Upper lobe of left lung (tissue), 6 donors: ENCODE results near the gene PCBP3. TPM values are rescaled to one million over a fixed set of nuclear protein-coding genes. Genes with fewer than 3 reads are reported as not detected.

Source experiments
- ATAC-seq, 2 donors: fragments of 200-7000 bp; cut with Tn5 transposase; one replicate each; pipeline ENCODE4 v1.9.1; 2022; ENCODE audit warnings: mild to moderate bottlenecking in 2 of 2, moderate library complexity in 2 of 2; ENCODE audit not compliant: low FRiP score in 2 of 2
- DNase-seq, 2 donors: peaks; one replicate each; pipeline ENCODE4 v3.0.0-alpha.2; 2019 to 2020
- H3K27ac ChIP-seq, 4 donors: fragments of 200-600 bp; sonication (generic); one replicate each; pipeline ENCODE4 v1.5.1; 2016 to 2019
- H3K27me3 ChIP-seq, 4 donors: fragments of 200-600 bp; sonication (generic); one replicate each; pipeline ENCODE4 v1.5.1; 2017 to 2019
- H3K36me3 ChIP-seq, 4 donors: fragments of 200-600 bp; sonication (generic); one replicate each; pipeline ENCODE4 v1.5.1; 2016 to 2019
- H3K4me1 ChIP-seq, 4 donors: fragments of 200-600 bp; sonication (generic); one replicate each; pipeline ENCODE4 v1.5.1; 2018 to 2019
- H3K4me3 ChIP-seq, 4 donors: fragments of 200-600 bp; sonication (generic); one replicate each; pipeline ENCODE4 v1.5.1; 2017 to 2019; ENCODE audit warnings: mild to moderate bottlenecking in 2 of 4, moderate library complexity in 1 of 4
- H3K9me3 ChIP-seq, 4 donors: fragments of 200-600 bp; sonication (generic); one replicate each; pipeline ENCODE4 v1.5.1; 2018 to 2019
- EP300 ChIP-seq, 4 donors: sonication (generic); formaldehyde crosslinking; IDR thresholded peaks; one replicate each; pipeline ENCODE4 v1.5.1; 2017; ENCODE audit warnings: antibody characterized with exemption in 4 of 4, control low read depth in 2 of 4
- POLR2A ChIP-seq, 4 donors: fragments of 450-650 bp; IDR thresholded peaks; one replicate each; pipeline ENCODE4 v1.5.1; 2016 to 2017; ENCODE audit warnings: antibody characterized with exemption in 4 of 4, mild to moderate bottlenecking in 2 of 4
- POLR2AphosphoS5 ChIP-seq, 2 donors: sonication (generic); formaldehyde crosslinking; IDR thresholded peaks; one replicate each; pipeline ENCODE4 v1.5.1; 2017; ENCODE audit warnings: antibody characterized with exemption in 2 of 2
- WGBS, 2 donors: methylation state at CpG; one replicate each; pipeline ENCODE4 v1.1.5; 2017 to 2018; 5-methylcytosine and 5-hydroxymethylcytosine counted together
- total RNA-seq, 6 donors: library from RNA; depleted of rRNA in 4 of 6; stranded (reverse); fragments of >200 nt in 4 of 6; gene quantifications; one replicate each; pipeline versions ENCODE4 v1.1.0 to v1.2.1, GENCODE V29; 2016 to 2021
- TF ChIP-seq, protein P1 (sequence below), 6 experiments: fragments of 450-650 bp in 4 of 6; fragments of 200-600 bp in 2 of 6; sonication (generic) in 2 of 6; IDR thresholded peaks; one replicate each; pipeline ENCODE4 v1.5.1; 2016 to 2019; ENCODE audit warnings: antibody characterized with exemption in 6 of 6
- donor health status: DM: no; HTN: no; CAD: no; lungs with moderate emphysema.
- donor health status: DM: no; HTN: yes; CAD: no; lungs with severe emphysema.

PCBP3 gene
- total RNA-seq, 6 donors from 2014 or later = 0.78 to 10.5 (median 3.3) TPM

DNA sequence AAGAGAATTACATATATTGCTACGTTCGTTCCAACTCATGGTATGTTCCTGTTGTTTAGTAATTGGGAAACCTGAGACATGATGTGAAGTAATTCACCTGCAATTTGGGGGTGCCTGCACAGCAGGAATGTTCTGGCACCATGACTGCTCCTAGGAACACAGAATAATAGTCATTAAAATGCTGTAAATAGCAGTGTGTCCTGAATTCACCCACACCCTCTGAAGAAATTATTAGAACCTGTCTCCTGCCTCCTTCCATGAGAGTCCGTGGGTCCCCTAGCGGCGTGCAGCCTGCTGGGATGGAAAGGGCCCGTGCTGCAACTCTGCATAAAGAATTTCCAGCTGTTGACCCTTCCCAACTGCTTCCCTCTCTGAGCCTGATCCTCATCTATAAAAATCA lies 143.1 kb downstream of the PCBP3 start:
- H3K36me3 ChIP-seq = no peaks in the 10 kb centered on the region
- H3K4me1 ChIP-seq = no peaks in the 10 kb centered on the region
- H3K9me3 ChIP-seq = no peaks in the 10 kb centered on the region
- 80 to 83% methylated on average over 6 of the region's 6 CpGs for WGBS, 2 donors
- no peak overlapping the region for H3K4me3 ChIP-seq
- ATAC-seq = no peak
- TF ChIP-seq POLR2AphosphoS5 (IDR thresholded peaks at IDR 0.05) (no peak), POLR2A (IDR thresholded peaks at IDR 0.05) (no peak), EP300 (IDR thresholded peaks at IDR 0.05) (no peak)
- TF ChIP-seq, protein P1, sequence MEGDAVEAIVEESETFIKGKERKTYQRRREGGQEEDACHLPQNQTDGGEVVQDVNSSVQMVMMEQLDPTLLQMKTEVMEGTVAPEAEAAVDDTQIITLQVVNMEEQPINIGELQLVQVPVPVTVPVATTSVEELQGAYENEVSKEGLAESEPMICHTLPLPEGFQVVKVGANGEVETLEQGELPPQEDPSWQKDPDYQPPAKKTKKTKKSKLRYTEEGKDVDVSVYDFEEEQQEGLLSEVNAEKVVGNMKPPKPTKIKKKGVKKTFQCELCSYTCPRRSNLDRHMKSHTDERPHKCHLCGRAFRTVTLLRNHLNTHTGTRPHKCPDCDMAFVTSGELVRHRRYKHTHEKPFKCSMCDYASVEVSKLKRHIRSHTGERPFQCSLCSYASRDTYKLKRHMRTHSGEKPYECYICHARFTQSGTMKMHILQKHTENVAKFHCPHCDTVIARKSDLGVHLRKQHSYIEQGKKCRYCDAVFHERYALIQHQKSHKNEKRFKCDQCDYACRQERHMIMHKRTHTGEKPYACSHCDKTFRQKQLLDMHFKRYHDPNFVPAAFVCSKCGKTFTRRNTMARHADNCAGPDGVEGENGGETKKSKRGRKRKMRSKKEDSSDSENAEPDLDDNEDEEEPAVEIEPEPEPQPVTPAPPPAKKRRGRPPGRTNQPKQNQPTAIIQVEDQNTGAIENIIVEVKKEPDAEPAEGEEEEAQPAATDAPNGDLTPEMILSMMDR (IDR thresholded peaks at IDR 0.05) = no peak
- H3K27ac ChIP-seq = no peak overlapping the region
- DNase-seq = no peak
- H3K27me3 ChIP-seq = no peaks in the 10 kb centered on the region

DNA sequence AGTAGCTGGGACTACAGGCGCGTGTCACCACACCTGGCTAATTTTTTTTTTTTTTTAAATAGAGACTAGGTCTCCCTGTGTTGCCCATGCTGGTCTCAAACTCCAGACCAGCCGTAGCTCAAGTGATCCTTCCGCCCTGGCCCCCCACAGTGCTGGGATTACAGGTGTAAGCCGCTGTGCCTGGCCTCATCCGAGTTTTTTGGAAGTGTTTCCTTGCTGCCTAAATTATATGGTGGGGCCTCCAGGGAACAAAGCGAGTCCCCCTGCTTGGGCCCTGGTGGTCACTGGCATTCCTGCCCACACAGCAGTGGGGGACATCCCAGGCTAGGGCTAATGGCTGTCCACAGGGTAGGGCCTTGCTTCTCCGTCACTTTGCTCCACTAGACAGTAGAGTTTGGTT lies 143.8 kb downstream of the PCBP3 start:
- no peak for DNase-seq
- Histone ChIP-seq H3K4me1 (no peaks in the 10 kb centered on the region), H3K27me3 (no peaks in the 10 kb centered on the region), H3K36me3 (no peaks in the 10 kb centered on the region), H3K9me3 (no peaks in the 10 kb centered on the region), H3K27ac (no peak overlapping the region), H3K4me3 (no peak overlapping the region)
- 97% methylated on average over 7 to 8 of the region's 8 CpGs for WGBS, 2 donors
- TF ChIP-seq, protein P1 (IDR thresholded peaks at IDR 0.05) = no peak
- TF ChIP-seq EP300 (IDR thresholded peaks at IDR 0.05) = no peak
- no peak for TF ChIP-seq POLR2AphosphoS5 (IDR thresholded peaks at IDR 0.05)
- TF ChIP-seq POLR2A (IDR thresholded peaks at IDR 0.05) = no peak
- ATAC-seq = peak in 1 of 2 donors; percentile 8

DNA sequence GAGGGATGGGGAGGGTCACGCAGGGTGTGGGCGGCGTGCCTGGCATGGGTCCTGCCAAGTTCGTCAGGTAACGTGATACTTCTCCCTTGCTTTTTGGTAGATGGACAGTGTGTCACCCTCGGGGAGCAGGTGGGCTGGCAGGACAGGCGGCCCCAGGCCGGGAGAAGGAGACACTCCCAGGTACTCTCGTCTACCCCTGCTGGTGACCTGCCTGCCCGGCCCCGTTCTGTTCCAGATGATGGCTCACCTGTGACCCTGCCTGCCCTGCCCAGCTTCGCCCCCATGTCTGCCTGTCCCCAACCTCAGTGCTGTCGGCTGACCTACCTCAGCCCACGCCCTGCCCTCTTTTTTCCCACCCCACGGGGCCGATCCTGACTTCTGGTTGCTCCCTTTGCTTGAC lies 144.7 kb downstream of the PCBP3 start:
- TF ChIP-seq, protein P1 (IDR thresholded peaks at IDR 0.05) = no peak
- no peak for TF ChIP-seq POLR2A (IDR thresholded peaks at IDR 0.05)
- no peak for TF ChIP-seq POLR2AphosphoS5 (IDR thresholded peaks at IDR 0.05)
- no peak for TF ChIP-seq EP300 (IDR thresholded peaks at IDR 0.05)
- Histone ChIP-seq H3K27me3 (no peaks in the 10 kb centered on the region), H3K9me3 (no peaks in the 10 kb centered on the region), H3K27ac (no peak overlapping the region), H3K4me3 (no peak overlapping the region), H3K36me3 (no peaks in the 10 kb centered on the region), H3K4me1 (no peaks in the 10 kb centered on the region)
- 86 to 88% methylated on average over 16 of the region's 16 CpGs for WGBS, 2 donors
- ATAC-seq = no peak
- DNase-seq = peak in 1 of 2 donors; percentile 73

DNA sequence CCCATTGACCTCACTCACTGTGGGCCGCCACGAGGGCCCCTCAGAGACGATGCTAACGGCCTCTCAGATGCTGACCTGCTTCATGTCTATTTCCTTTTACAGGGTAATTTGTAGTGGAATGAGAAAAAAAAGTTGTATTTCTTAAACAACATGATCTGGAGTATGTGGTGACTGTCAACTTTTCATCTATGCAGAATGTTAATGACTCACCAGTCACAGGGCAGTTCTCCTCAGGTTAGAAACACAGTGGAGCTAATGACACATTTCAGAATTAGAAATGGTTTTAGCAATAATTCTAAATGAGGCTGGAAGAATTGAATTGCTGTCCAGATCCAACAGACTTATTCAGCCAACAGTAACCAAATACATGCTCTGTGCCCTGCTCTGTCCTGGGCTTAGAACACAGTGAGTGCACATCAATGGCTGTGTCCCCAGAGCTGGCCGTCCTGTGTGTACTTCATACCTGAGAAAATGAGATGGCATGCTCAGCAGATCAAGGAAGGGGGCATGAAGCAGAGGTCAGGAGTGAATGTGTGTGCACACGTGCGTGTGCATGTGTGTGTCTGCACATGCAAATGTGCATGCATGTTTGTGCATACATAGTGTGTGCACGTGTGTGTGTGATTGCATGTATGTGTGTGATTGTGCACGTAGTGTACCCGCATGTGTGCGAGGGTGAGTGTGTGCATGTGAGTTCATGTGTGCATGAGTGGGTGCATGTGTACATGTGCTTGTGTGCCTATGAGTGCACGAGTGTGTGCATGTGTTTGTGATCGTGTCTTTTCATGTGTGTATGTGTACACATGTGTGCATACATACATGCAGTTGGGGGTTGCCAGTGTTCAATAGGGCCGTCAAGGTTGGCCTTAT lies 145.3 kb downstream of the PCBP3 start:
- ATAC-seq (no peak), DNase-seq (no peak)
- WGBS, 2 donors = 86 to 88% methylated on average over 14 of the region's 14 CpGs
- Histone ChIP-seq H3K9me3 (no peaks in the 10 kb centered on the region), H3K27ac (no peak overlapping the region), H3K36me3 (no peaks in the 10 kb centered on the region), H3K4me3 (no peak overlapping the region), H3K4me1 (no peaks in the 10 kb centered on the region), H3K27me3 (no peaks in the 10 kb centered on the region)
- TF ChIP-seq POLR2A (IDR thresholded peaks at IDR 0.05) = no peak
- TF ChIP-seq, protein P1 (IDR thresholded peaks at IDR 0.05) = no peak
- no peak for TF ChIP-seq EP300 (IDR thresholded peaks at IDR 0.05)
- TF ChIP-seq POLR2AphosphoS5 (IDR thresholded peaks at IDR 0.05) = no peak

DNA sequence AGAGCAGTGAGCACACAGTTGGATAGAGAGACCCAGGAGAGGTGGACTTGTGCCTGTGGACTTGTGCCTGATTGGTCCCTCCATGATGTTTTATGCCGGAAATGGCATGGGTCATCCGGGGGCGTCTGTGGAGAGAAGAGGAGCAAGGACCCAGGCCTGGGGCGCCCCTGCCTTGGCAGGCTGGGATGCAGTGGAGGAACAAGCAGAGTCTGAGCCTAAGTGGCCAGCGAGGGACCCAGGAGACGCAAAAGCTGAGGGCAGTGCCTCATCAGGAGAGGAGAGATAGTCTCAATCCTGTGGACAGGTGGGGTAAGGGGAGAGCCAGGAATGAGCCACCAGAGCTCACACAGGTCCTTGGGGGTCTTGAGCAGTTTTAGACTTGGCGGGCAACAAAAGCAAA lies 146.9 kb downstream of the PCBP3 start:
- 93% methylated on average over 5 to 7 of the region's 7 CpGs for WGBS, 2 donors
- H3K27ac ChIP-seq = no peak overlapping the region
- no peaks in the 10 kb centered on the region for H3K9me3 ChIP-seq
- TF ChIP-seq, protein P1 (IDR thresholded peaks at IDR 0.05) = no peak
- TF ChIP-seq POLR2A (IDR thresholded peaks at IDR 0.05) (no peak), POLR2AphosphoS5 (IDR thresholded peaks at IDR 0.05) (no peak), EP300 (IDR thresholded peaks at IDR 0.05) (no peak)
- no peaks in the 10 kb centered on the region for H3K27me3 ChIP-seq
- H3K36me3 ChIP-seq = no peaks in the 10 kb centered on the region
- H3K4me1 ChIP-seq = no peaks in the 10 kb centered on the region
- ATAC-seq = no peak
- DNase-seq = no peak
- no peak overlapping the region for H3K4me3 ChIP-seq
